Retinal pigment epithelial cell (primary cell): ENCODE results near the gene JAZF1.
A peak's percentile ranks its signal among the peaks of the same experiment; 100 is the strongest.

ENCODE experiments used
- DNase-seq: peaks from one replicate; pipeline ENCODE4 v3.0.0-alpha.2; 2010; ENCODE audit warnings: low read depth
- H3K4me3 ChIP-seq: 2 replicates; pipeline ENCODE4 v1.5.1; 2011; ENCODE audit warnings: mild to moderate bottlenecking, low read length, control low read depth, moderate library complexity
- TF ChIP-seq, protein P1 (sequence below): conservative IDR thresholded peaks from 2 replicates; pipeline ENCODE4 v1.5.1; 2011; ENCODE audit warnings: low read depth, low read length, control low read depth, inconsistent platforms

The JAZF1 gene

DNA sequence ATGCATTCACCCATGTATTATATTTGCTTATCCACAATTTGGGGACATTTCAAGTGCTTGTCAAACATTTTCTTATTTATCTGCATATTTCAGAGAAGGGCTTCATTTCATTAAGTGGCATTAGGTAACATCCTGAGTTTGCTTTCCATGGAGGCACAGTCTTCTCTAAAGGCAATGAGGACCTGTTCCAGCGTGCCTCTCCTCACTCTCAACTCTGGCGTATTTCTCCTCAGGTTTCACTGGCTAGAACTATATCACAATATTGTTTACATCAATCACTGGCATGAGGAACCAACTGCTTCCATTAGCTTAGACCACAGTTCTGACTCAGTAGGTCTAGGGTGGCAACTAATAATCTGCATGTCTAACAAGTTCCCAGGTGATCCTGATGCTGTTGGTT, 263.5 kb downstream of the JAZF1 start:
- H3K4me3 ChIP-seq: no peak overlapping the region
- DNase-seq: no peak
- TF ChIP-seq, protein P1, sequence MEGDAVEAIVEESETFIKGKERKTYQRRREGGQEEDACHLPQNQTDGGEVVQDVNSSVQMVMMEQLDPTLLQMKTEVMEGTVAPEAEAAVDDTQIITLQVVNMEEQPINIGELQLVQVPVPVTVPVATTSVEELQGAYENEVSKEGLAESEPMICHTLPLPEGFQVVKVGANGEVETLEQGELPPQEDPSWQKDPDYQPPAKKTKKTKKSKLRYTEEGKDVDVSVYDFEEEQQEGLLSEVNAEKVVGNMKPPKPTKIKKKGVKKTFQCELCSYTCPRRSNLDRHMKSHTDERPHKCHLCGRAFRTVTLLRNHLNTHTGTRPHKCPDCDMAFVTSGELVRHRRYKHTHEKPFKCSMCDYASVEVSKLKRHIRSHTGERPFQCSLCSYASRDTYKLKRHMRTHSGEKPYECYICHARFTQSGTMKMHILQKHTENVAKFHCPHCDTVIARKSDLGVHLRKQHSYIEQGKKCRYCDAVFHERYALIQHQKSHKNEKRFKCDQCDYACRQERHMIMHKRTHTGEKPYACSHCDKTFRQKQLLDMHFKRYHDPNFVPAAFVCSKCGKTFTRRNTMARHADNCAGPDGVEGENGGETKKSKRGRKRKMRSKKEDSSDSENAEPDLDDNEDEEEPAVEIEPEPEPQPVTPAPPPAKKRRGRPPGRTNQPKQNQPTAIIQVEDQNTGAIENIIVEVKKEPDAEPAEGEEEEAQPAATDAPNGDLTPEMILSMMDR: no peak

DNA sequence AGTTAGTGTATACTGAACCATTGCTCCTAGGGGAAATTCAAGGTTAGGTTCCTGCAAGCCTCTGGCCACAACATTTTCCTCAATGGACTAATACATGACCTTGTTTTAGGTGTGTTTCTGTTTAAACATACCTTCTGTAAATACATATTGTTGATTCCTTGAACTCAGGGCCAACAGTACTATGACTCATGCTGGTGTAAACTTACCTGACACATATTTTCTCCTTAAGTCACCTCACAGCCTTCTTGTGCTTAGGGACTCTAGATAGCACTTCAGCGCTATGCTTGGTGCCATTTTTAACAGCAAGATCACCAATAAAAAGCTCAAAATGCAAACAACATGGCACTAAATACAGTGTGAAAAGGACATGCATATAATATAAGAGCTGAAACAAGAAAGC, 264.2 kb downstream of the JAZF1 start:
- no peak overlapping the region for H3K4me3 ChIP-seq
- no peak for DNase-seq
- TF ChIP-seq, protein P1: no peak

DNA sequence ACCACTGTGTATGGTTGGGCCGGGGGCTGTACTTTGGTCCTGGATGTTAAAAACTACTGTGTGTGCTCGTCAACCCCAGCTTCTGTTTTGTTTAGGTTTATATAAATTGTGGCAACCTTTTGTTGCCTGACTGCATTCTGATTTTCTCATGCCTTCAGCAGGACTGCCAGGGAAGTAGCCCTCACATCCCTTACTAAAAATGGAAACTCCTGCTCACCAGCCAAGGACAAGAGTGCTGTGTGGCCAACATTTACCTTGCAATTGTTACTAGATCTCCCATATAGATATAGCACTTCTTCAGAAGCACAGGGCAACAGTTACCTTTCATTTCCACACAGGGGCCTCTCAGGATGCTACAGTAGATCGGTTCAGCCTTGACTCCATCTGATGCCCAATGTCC, 266.2 kb downstream of the JAZF1 start:
- DNase-seq: no peak
- no peak overlapping the region for H3K4me3 ChIP-seq
- TF ChIP-seq, protein P1: no peak

DNA sequence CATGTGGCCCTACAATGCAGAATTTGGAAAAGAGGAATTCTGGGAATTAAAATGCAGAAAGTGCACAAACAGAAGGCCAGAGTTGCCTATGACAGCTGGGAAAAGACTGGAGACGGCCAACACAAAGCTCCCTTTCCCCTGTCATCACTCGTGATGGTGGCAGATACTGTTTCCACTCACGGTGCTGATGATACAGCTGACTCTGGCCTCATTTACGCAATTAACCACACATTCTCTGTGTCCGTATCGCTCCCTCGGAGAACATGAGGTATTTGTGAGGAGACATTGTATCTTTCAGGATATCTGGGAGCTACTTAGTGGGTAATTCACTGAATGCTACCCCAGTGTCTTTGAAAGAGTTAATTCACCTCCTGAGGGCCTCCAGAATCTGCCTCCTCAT, 267.8 kb downstream of the JAZF1 start:
- TF ChIP-seq, protein P1: no peak
- DNase-seq: no peak
- H3K4me3 ChIP-seq: no peak overlapping the region

DNA sequence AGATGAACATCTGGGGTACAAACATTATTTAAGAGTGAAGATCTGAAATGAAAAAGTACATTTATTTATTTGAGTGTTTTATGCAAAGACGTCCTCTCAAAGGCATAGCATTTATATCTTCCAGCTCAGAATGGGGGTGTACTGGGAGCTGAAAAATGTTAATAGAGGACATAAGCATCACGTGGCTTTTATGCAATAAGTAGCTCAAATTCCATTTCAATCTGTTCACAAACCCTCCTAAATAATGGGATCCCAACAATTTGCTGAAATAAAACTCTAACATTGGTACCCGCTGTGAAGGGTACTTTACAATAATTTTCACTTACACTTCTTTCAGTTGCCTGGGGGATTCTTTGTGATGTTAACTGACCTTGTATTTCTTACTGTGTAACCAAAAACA, 268.7 kb downstream of the JAZF1 start:
- no peak for DNase-seq
- TF ChIP-seq, protein P1: no peak
- H3K4me3 ChIP-seq: no peak overlapping the region

DNA sequence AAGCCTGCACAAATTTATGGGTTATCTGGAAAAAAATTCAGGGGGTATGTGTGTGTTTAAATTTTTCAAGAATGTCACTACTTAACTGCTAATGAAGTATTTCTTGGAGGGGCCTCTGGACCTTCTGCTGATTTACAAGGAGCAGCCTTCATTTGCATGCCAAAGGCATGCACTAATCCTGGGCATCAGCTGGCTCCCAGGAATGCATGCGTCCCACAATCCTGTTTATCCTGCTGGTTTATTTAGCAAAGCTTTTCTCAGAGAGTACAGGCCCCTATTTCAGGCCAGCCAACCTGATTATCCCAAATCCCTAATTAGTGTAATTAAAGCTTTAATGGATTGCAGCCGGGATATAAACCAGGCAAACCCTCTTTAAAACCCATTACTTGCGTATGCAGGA, 270.3 kb downstream of the JAZF1 start:
- no peak overlapping the region for H3K4me3 ChIP-seq
- peak; percentile 92 for DNase-seq
- TF ChIP-seq, protein P1: no peak

DNA sequence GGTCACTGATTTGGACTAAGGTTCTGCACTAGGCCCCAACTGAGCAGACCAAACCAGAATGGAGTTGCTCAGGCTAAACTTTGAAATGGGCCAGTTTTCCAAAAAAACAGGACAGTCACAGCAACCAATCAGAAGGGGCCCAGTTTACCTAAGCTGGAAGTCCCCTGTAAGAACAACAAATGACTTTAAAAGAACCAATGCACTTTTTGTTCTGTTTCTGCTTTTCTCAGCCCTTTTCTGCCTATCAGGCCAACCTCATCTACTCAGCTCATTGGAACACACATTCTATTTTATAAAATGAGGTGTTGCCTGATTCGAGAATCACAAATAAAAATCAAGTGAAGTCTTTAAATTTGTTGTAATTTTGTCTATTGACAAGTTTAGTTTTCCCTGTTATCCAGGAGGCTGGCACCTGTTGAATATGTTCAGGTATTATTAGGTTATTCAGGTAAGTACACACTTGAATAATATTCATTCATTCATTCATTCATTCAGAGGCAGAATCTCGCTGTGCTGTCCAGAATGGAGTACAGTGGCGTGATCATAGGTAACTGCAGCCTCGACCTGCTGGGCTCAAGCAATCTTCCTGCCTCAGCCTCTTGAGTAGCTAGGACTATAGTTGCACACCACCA, 271.9 kb downstream of the JAZF1 start:
- H3K4me3 ChIP-seq: no peak overlapping the region
- DNase-seq: no peak
- TF ChIP-seq, protein P1: no peak
